CD4-positive, alpha-beta memory T cell (primary cell): ENCODE results near the gene SLC35A5. TPM values are rescaled to one million over a fixed set of nuclear protein-coding genes. Genes with fewer than 3 reads are reported as not detected.
A peak's percentile ranks its signal among the peaks of the same experiment; 100 is the strongest.

Experiments used
- CTCF ChIA-PET: fragments of 350-600 bp; sonication (Branson Sonifier 250); formaldehyde crosslinking; loops from one replicate; lab custom pipeline; 2021; ENCODE audit warnings: inconsistent platforms; ENCODE audit not compliant: partially characterized antibody; lab: Charles Lee
- POLR2A ChIA-PET: fragments of 350-600 bp; sonication (Branson Sonifier 250); formaldehyde crosslinking; loops from one replicate; lab custom pipeline; 2021; ENCODE audit not compliant: partially characterized antibody; lab: Charles Lee
- DNase-seq, 5 donors: peaks; one replicate each; pipeline versions ENCODE4 v3.0.0 to v3.0.0-alpha.2; 2020 to 2022; ENCODE audit warnings: mixed read lengths in 1 of 5
- H3K27ac ChIP-seq: one replicate; pipeline ENCODE4 v1.7.0; 2013; ENCODE audit warnings: low read depth, low read length
- H3K27me3 ChIP-seq: 2 replicates; pipeline ENCODE4 v1.7.0; 2013; ENCODE audit warnings: mild to moderate bottlenecking, low read length, moderate library complexity; ENCODE audit not compliant: insufficient read depth
- H3K36me3 ChIP-seq: 2 replicates; pipeline ENCODE4 v1.7.0; 2013; ENCODE audit warnings: mild to moderate bottlenecking, low read length, moderate library complexity; ENCODE audit not compliant: insufficient read depth
- H3K4me1 ChIP-seq: 2 replicates; pipeline ENCODE4 v1.7.0; 2013; ENCODE audit warnings: mild to moderate bottlenecking, low read length, moderate library complexity; ENCODE audit not compliant: insufficient read depth
- H3K4me3 ChIP-seq, 2 donors: one replicate each; pipeline ENCODE4 v1.7.0; 2013; ENCODE audit warnings: low read length in 2 of 2, mild to moderate bottlenecking in 1 of 2
- H3K9me3 ChIP-seq, 2 donors: one replicate each; pipeline ENCODE4 v1.7.0; 2013; ENCODE audit warnings: low read length in 2 of 2, control low read depth in 1 of 2; ENCODE audit not compliant: control insufficient read depth in 1 of 2
- H3K27ac Mint-ChIP-seq, 7 donors: one replicate each; pipeline ENCODE4 v1.8.0; 2020 to 2021; ENCODE audit warnings: mixed read lengths in 7 of 7, mild to moderate bottlenecking in 6 of 7, inconsistent platforms in 3 of 7, moderate library complexity in 3 of 7
- H3K27me3 Mint-ChIP-seq, 2 donors: one replicate each; pipeline ENCODE4 v1.8.0; 2020 to 2021; ENCODE audit warnings: mixed read lengths in 2 of 2
- H3K36me3 Mint-ChIP-seq, 2 donors: one replicate each; pipeline ENCODE4 v1.8.0; 2020 to 2021; ENCODE audit warnings: mixed read lengths in 2 of 2, inconsistent platforms in 1 of 2, mild to moderate bottlenecking in 1 of 2
- H3K4me1 Mint-ChIP-seq, 4 donors: one replicate each; pipeline ENCODE4 v1.8.0; 2020 to 2021; ENCODE audit warnings: mixed read lengths in 4 of 4, mild to moderate bottlenecking in 1 of 4
- H3K4me3 Mint-ChIP-seq, 8 donors: one replicate each; pipeline ENCODE4 v1.8.0; 2020 to 2021; ENCODE audit warnings: mixed read lengths in 8 of 8, mild to moderate bottlenecking in 7 of 8, moderate library complexity in 6 of 8, inconsistent platforms in 3 of 8
- H3K9me3 Mint-ChIP-seq, 8 donors: one replicate each; pipeline ENCODE4 v1.8.0; 2020 to 2021; ENCODE audit warnings: mixed read lengths in 8 of 8, mild to moderate bottlenecking in 5 of 8, inconsistent platforms in 3 of 8, moderate library complexity in 1 of 8
- intact Hi-C: fragments of 100-400 bp; cut with micrococcal nuclease; formaldehyde crosslinking; loops from one replicate; pipeline ENCODE4 v1.15.1; 2023
- polyA plus RNA-seq, 2 donors: library from polyadenylated mRNA; unstranded; fragments of 300-500 nt; fragmentation: Illumina TruSeq; gene quantifications; one replicate each; pipeline ENCODE4 v1.2.3, GENCODE V29; 2021
- total RNA-seq, 2 experiments: library from RNA; stranded (reverse); gene quantifications; one replicate each; pipeline ENCODE4 v1.2.3, GENCODE V29; 2021

Gene SLC35A5
- total and polyA plus RNA-seq, 4 experiments from 2014 or later = 13.9 to 26.6 (median 25.2) TPM

GRCh38 chr3:112530573-112530972 lies 31.3 kb upstream of the SLC35A5 start:
- Mint-ChIP-seq H3K27me3 (no peaks in the 10 kb centered on the region), H3K4me1 (peaks cover 0 to 4% (median 2%) of the 10 kb centered on the region in 4 donors), H3K36me3 (peaks cover 30 to 67% of the 10 kb centered on the region in 2 donors), H3K9me3 (no peaks in the 10 kb centered on the region), H3K27ac (no peak overlapping the region), H3K4me3 (no peak overlapping the region)
- intact Hi-C loops = no loop called here
- ChIA-PET CTCF (interaction anchor here (0.6 to 1.5 kb wide), 9 partner anchors 11 to 419 kb away, joined by 3 to 12 read pairs (median 4); partner anchors contain the start of genes ATG3, CD200, SLC35A5 and SLC9C1), POLR2A (no interaction called here)
- H3K4me3 ChIP-seq = no peak overlapping the region
- no peaks in the 10 kb centered on the region for H3K9me3 ChIP-seq
- no peak overlapping the region for H3K27ac ChIP-seq
- DNase-seq = no peak
- no peaks in the 10 kb centered on the region for H3K27me3 ChIP-seq
- no peaks in the 10 kb centered on the region for H3K4me1 ChIP-seq
- H3K36me3 ChIP-seq = peaks cover 53% of the 10 kb centered on the region

GRCh38 chr3:112531358-112531781 lies 30.5 kb upstream of the SLC35A5 start:
- H3K9me3 Mint-ChIP-seq = no peaks in the 10 kb centered on the region
- ChIA-PET CTCF (interaction anchor here (0.6 to 1.5 kb wide), 9 partner anchors 12 to 420 kb away, joined by 3 to 12 read pairs (median 4); partner anchors contain the start of genes ATG3, CD200, SLC35A5 and SLC9C1), POLR2A (no interaction called here)
- H3K27ac ChIP-seq = no peak overlapping the region
- H3K4me1 Mint-ChIP-seq = peaks cover 0 to 4% (median 2%) of the 10 kb centered on the region in 4 donors
- peaks cover 53% of the 10 kb centered on the region for H3K36me3 ChIP-seq
- peak in 4 of 5 donors; percentile 22 to 37 (median 30) for DNase-seq
- H3K4me3 Mint-ChIP-seq = no peak overlapping the region
- H3K9me3 ChIP-seq = no peaks in the 10 kb centered on the region
- intact Hi-C loops = loop anchor here (1.0 kb wide), 4 partner anchors 204 to 420 kb away; no protein-coding TSS in a partner anchor
- no peak overlapping the region for H3K4me3 ChIP-seq
- H3K27me3 ChIP-seq = no peaks in the 10 kb centered on the region
- H3K4me1 ChIP-seq = no peaks in the 10 kb centered on the region
- H3K27ac Mint-ChIP-seq = peak overlapping the region in 2 of 7 donors; percentile 5 to 12
- no peaks in the 10 kb centered on the region for H3K27me3 Mint-ChIP-seq
- peaks cover 36 to 70% of the 10 kb centered on the region in 2 donors for H3K36me3 Mint-ChIP-seq

- H3K27me3 ChIP-seq = no peaks in the 10 kb centered on the region
- Mint-ChIP-seq H3K9me3 (no peaks in the 10 kb centered on the region), H3K27me3 (no peaks in the 10 kb centered on the region), H3K36me3 (peaks cover 45 to 71% of the 10 kb centered on the region in 2 donors), H3K27ac (peak overlapping the region in 2 of 7 donors; percentile 48 to 81), H3K4me3 (no peak overlapping the region), H3K4me1 (peaks cover 6 to 18% (median 13%) of the 10 kb centered on the region in 4 donors)
- no peaks in the 10 kb centered on the region for H3K9me3 ChIP-seq
- POLR2A ChIA-PET = no interaction called here
- no peak for DNase-seq
- no peak overlapping the region for H3K27ac ChIP-seq
- intact Hi-C loops = no loop called here
- H3K4me1 ChIP-seq = peaks cover 7% of the 10 kb centered on the region
- H3K4me3 ChIP-seq = no peak overlapping the region
- peaks cover 5% of the 10 kb centered on the region for H3K36me3 ChIP-seq
- CTCF ChIA-PET = interaction anchor here (1.6 kb wide), 1 partner anchor 42 kb away, joined by 3 read pairs; no protein-coding TSS in a partner anchor
Measured at GRCh38 chr3:112539825-112540650, 21.8 kb upstream of the SLC35A5 start.

- H3K4me1 Mint-ChIP-seq = peaks cover 12 to 16% (median 15%) of the 10 kb centered on the region in 4 donors
- Histone ChIP-seq H3K27ac (no peak overlapping the region), H3K36me3 (peaks cover 22% of the 10 kb centered on the region), H3K4me1 (peaks cover 7% of the 10 kb centered on the region), H3K9me3 (no peaks in the 10 kb centered on the region), H3K27me3 (no peaks in the 10 kb centered on the region), H3K4me3 (no peak overlapping the region)
- POLR2A ChIA-PET = interaction anchor here (2.0 kb wide), 1 partner anchor 15 kb away, joined by 7 read pairs; the partner anchor contains the start of genes ATG3 and SLC35A5
- no peak for DNase-seq
- H3K27ac Mint-ChIP-seq = no peak overlapping the region
- peaks cover 33 to 61% of the 10 kb centered on the region in 2 donors for H3K36me3 Mint-ChIP-seq
- intact Hi-C loops = no loop called here
- no peak overlapping the region for H3K4me3 Mint-ChIP-seq
- CTCF ChIA-PET = no interaction called here
- H3K9me3 Mint-ChIP-seq = no peaks in the 10 kb centered on the region
- no peaks in the 10 kb centered on the region for H3K27me3 Mint-ChIP-seq
Measured at GRCh38 chr3:112546216-112546759, 15.6 kb upstream of the SLC35A5 start.

- Histone ChIP-seq H3K36me3 (peaks cover 17% of the 10 kb centered on the region), H3K4me3 (no peak overlapping the region), H3K9me3 (no peaks in the 10 kb centered on the region), H3K27me3 (no peaks in the 10 kb centered on the region), H3K4me1 (peaks cover 9% of the 10 kb centered on the region), H3K27ac (no peak overlapping the region)
- intact Hi-C loops = no loop called here
- no peaks in the 10 kb centered on the region for H3K27me3 Mint-ChIP-seq
- peaks cover 51 to 55% of the 10 kb centered on the region in 2 donors for H3K36me3 Mint-ChIP-seq
- H3K27ac Mint-ChIP-seq = no peak overlapping the region
- H3K4me3 Mint-ChIP-seq = no peak overlapping the region
- DNase-seq = no peak
- peaks cover 0 to 2% (median 0%) of the 10 kb centered on the region in 8 donors for H3K9me3 Mint-ChIP-seq
- CTCF ChIA-PET = no interaction called here
- POLR2A ChIA-PET = no interaction called here
- peaks cover 27 to 32% (median 30%) of the 10 kb centered on the region in 4 donors for H3K4me1 Mint-ChIP-seq
Measured at GRCh38 chr3:112550859-112551258, 11.0 kb upstream of the SLC35A5 start.

- Mint-ChIP-seq H3K4me3 (peak overlapping the region in 2 of 8 donors; percentile 50), H3K27ac (peak overlapping the region in 5 of 7 donors; percentile 6 to 71 (median 35)), H3K4me1 (peaks cover 39 to 55% (median 47%) of the 10 kb centered on the region in 4 donors), H3K36me3 (peaks cover 37 to 39% of the 10 kb centered on the region in 2 donors), H3K9me3 (peaks cover 0 to 2% (median 0%) of the 10 kb centered on the region in 8 donors), H3K27me3 (no peaks in the 10 kb centered on the region)
- no peak overlapping the region for H3K4me3 ChIP-seq
- no peak for DNase-seq
- H3K36me3 ChIP-seq = no peaks in the 10 kb centered on the region
- intact Hi-C loops = no loop called here
- no peaks in the 10 kb centered on the region for H3K27me3 ChIP-seq
- H3K9me3 ChIP-seq = no peaks in the 10 kb centered on the region
- H3K4me1 ChIP-seq = peaks cover 43% of the 10 kb centered on the region
- H3K27ac ChIP-seq = no peak overlapping the region
- CTCF ChIA-PET = no interaction called here
- POLR2A ChIA-PET = no interaction called here
Measured at GRCh38 chr3:112555535-112556170, 6.2 kb upstream of the SLC35A5 start.
